ENCODE measurements around the gene NCOA7.

- TF ChIP-seq EZH2phosphoT487 (IDR thresholded peaks at IDR 0.05) (no peak), EZH2 (IDR thresholded peaks at IDR 0.05) (no peak)
- TF ChIP-seq, protein P1, sequence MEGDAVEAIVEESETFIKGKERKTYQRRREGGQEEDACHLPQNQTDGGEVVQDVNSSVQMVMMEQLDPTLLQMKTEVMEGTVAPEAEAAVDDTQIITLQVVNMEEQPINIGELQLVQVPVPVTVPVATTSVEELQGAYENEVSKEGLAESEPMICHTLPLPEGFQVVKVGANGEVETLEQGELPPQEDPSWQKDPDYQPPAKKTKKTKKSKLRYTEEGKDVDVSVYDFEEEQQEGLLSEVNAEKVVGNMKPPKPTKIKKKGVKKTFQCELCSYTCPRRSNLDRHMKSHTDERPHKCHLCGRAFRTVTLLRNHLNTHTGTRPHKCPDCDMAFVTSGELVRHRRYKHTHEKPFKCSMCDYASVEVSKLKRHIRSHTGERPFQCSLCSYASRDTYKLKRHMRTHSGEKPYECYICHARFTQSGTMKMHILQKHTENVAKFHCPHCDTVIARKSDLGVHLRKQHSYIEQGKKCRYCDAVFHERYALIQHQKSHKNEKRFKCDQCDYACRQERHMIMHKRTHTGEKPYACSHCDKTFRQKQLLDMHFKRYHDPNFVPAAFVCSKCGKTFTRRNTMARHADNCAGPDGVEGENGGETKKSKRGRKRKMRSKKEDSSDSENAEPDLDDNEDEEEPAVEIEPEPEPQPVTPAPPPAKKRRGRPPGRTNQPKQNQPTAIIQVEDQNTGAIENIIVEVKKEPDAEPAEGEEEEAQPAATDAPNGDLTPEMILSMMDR (IDR thresholded peaks at IDR 0.05): no peak
Observed at GRCh38 chr6:125886914-125887313, 96.2 kb downstream of the NCOA7 start.
